GM19463 (cell line): ENCODE data around the gene FBXO46.

ENCODE experiments used
- ATAC-seq: cut with Tn5 transposase; IDR thresholded peaks from one replicate; pipeline ENCODE4 v1.9.1; 2021; ENCODE audit warnings: mild to moderate bottlenecking, moderate library complexity; ENCODE audit not compliant: unreplicated experiment

FBXO46 gene

DNA sequence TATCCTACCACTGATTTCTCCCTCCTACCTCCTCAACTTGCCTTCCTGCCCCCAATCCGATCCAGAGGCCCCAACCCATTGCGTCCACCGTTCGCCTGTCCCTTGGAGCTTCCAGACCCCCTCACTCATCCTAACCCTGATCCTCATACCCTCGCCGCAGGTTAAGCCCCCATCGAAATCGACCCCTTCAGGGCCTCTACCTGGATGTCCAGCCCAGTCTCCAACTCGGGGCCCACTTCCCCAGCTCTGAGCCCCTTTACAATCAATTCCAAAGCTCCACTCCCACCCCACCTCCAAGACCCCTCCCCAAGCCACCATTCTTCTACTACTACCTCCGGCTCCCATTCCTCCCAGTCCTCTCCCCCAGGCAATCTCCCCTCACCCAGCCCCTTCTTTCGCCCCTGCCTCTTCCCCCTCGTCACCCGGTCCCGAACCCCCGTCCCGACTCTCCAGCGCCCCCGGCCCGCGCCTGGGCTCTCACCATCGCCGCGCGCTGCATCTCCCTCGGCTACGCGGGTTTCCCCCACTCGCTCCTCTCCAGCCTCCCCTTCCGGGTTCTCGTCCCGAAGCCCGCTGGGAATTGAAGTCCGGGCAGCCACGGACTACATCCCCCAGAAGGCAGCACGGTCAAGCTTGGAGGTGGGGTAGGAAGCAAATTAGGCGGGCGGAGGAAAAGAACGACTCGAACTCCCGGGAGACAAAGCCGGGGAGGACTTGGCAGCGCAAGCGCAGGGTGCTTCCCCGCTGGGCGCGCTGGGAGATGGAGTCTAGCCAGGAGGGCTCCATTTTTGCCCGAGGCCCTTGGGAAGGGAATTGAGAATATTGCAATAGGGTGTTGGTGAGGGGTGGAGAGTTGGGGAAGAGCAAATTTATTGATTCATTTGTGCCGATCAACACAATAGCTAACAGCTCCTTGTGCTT is at the start of gene FBXO46:
Gene FBXO46 (minus strand): TSS at position 529 of the 921 bp plus-strand sequence. CDS start 17,401 bp downstream, outside the sequence.
- ATAC-seq, result peak; percentile 87

- ATAC-seq, result no peak
Observed at GRCh38 chr19:45780146-45780447, 49.4 kb upstream of the FBXO46 start.

DNA sequence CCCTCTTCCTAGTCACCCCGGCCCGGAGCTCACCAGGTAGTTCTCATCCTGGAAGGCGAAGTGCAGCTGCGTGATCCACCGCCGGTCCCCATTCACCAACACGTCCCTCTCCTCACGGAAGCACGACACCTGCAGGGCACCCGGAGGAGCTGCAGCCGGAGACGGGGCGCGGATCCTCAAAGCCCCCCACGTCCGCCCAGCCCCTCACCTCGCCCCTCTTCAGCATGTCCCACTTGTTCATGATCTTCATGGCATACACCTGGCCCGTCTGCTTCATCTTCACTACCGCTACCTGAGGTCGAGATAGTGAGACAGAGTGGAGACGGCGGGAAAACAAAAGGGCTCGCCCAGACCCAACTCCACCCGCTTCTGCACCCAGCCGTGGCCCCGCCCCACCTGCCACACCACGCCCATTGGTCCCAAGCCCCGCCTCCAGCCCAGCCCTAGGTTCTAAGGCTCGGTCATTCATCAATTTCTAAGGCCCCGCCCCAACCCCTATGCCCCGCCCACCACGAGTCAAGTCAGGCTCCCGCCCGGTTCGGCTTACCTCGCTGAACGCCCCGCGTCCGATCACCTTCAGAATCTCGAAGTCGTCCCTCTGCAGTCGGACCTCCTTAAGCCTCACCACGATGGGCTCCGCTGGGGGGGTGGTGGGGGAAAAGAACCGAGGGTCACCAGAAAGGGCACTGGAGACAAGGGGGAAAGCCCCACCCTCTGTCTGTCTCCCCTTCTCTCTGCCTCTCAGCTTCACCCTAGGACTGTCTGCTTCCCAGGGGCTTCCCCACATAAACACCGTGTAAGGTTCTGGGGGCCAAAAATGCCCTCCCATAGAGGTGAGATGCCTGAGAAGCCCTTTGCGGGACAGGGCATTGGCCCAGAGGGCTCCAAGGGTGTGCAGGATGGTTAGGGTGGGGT is 48.8 kb upstream of the FBXO46 start:
- peak; percentile 93 for ATAC-seq

- no peak for ATAC-seq
Observed at GRCh38 chr19:45778010-45778661, 47.4 kb upstream of the FBXO46 start.

GRCh38 chr19:45777395-45777961 is 46.8 kb upstream of the FBXO46 start:
- ATAC-seq, result no peak

DNA sequence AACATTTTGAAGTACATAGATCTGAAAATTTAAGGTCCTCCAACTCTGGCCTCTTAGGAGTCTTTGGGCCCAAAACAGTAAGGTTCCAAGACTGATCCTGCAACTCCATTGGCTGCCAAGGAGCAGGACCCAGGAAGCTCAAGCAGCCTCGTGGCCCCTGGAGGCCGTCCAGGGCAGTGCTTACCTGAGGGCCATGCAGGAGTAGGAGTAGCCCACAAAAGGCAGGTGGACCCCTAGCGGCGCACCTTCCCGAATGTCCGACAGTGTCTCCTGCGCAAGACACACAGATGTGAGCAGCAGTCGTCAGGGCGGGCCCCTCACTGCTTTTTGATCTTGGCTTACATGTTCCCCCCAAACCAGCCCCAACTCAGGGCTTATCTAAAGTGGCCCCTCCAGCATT is 44.1 kb upstream of the FBXO46 start:
- no peak for ATAC-seq

- ATAC-seq, result no peak
Observed at GRCh38 chr19:45773384-45773783, 42.7 kb upstream of the FBXO46 start.

GRCh38 chr19:45772912-45773311 is 42.2 kb upstream of the FBXO46 start:
- ATAC-seq, result no peak

DNA sequence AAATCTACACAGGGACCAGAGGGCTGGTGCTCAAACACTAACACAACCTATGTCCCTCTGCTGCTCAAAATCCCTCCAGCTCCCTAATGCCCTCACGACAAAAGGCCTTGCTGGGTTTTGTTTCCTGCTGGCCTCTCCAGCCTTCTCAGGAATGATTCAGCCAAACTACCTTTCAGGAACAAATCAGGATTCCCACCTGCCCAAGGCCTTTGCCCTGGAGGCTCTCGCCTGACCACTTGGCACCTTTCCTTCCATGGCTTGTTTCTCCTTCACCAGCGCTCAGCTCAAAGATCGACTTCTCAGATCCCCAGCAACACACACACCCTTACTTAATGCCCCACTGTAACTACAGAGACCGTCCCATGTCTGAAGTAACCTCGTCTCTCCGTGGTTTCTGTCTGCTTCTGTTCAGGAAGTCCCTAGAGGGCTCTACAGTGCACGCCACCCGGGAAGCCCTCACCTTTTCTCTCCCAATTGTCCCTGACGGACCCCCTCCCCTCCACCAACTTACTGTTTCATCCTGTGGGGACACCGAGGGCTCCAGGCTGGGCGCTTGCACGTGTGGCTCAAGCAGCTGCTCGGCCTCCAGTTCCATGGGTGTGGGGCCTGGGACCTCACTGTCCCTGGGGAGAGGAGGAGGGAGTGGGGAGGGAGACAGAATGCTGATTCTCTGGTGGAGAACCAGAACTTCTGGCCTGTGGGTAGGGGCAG is 41.6 kb upstream of the FBXO46 start:
- no peak for ATAC-seq

DNA sequence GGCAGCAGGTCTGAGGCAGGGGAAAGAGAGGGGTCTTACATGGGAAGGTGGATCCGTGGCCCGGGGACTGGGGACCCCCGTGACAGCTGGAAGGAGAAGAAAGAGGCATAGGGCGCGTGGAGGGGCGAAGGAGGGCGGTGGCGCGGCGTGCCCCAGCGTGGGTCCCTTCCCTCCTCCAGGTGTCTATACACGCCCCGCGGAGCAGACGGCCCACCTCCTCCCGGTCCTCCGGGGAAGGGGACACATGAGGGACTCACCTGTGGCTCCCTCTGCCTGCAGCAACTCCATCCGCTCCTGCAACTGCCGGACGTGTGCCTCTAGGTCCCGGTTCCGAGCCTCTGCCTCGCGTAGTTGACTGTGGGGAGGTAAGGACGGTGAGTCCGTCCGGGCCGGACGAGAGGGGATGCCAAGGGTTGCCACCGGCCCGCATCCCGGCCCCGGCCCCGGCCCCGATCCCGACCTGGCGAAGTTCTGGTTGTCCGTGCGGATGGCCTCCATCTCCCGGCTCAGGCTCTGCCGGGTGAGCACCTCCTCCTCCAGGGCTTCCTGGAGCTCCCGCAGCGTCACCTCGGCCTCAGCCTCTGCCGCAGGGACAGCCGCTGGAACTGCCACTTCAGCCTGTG is 40.7 kb upstream of the FBXO46 start:
- no peak for ATAC-seq

DNA sequence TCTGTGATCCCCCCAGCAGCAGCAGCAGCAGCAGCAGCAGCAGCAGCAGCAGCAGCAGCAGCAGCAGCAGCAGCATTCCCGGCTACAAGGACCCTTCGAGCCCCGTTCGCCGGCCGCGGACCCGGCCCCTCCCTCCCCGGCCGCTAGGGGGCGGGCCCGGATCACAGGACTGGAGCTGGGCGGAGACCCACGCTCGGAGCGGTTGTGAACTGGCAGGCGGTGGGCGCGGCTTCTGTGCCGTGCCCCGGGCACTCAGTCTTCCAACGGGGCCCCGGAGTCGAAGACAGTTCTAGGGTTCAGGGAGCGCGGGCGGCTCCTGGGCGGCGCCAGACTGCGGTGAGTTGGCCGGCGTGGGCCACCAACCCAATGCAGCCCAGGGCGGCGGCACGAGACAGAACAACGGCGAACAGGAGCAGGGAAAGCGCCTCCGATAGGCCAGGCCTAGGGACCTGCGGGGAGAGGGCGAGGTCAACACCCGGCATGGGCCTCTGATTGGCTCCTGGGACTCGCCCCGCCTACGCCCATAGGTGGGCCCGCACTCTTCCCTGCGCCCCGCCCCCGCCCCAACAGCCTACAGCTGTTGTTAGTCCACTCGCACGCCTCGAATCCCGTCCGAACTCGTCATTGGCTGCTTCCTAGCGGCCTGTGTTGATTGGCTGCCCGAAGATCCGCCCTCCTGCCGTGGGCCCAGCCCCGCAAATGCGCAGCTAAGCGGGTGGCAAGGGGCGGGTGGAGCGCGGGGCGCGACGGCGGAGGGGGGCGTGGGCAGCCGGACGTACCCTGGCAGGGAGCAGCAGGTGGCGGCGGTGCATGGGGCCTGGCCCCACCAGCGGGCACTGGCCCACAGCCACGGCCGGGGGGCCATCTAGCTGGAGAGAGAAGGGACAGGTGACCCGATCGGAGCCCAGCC is 39.8 kb upstream of the FBXO46 start:
- ATAC-seq, result peak; percentile 48

DNA sequence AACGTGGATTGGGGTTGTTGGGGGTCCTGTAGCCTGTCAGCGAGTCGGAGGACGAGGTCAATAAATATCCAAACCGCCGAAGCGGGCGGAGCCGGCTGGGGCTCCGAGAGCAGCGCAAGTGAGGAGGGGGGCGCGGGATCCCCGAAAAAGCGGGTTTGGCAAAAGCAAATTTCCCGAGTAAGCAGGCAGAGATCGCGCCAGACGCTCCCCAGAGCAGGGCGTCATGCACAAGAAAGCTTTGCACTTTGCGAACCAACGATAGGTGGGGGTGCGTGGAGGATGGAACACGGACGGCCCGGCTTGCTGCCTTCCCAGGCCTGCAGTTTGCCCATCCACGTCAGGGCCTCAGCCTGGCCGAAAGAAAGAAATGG is 39.1 kb upstream of the FBXO46 start:
- ATAC-seq, result no peak

DNA sequence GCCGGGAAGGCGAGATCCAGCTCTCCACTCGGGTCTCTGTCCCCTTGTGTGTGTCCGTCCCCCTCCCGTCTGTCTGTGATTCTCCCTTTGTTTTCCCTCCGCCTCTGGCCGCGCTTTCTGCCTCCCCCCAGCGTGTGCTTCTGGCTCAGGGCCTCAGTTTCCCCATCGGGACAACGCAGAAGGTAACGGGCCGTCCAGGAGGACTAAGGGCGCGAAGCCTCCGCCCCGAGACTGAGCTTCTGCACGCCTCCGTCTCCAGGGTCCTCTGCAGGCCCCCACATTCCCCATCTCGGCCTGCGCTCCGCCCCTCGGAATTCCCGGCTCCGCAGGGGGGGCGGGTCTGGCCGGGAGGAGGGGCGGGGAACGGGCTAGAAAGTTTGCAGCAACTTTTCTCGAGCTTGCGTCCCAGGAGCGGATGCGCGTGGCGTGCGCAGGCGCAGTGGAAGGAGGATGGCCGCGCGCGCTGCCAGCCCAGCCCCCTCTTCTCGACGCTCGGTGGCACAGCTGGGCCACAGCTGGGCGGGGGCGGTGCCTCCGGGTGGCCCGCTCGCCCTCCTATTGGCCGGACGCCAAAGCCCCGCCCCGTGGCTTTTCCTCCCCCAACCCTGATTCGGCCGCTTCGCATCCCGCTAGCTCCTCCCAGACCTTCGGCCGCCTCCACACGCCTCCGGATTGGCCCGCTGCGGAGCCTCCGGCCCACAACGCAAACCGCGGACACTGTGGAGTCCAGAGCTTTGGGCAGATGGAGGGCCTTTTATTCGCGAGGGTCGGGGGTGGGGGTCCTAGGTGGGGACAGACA is 38.5 kb upstream of the FBXO46 start, which contains the start of gene SIX5:
Gene SIX5 (minus strand): TSS at position 269 of the 799 bp plus-strand sequence. CDS start 408 bp downstream, outside the sequence.
- peak; percentile 59 for ATAC-seq

- no peak for ATAC-seq
Observed at GRCh38 chr19:45768655-45768983, 37.9 kb upstream of the FBXO46 start.

GRCh38 chr19:45767881-45768654 is 37.4 kb upstream of the FBXO46 start:
- ATAC-seq, result no peak

DNA sequence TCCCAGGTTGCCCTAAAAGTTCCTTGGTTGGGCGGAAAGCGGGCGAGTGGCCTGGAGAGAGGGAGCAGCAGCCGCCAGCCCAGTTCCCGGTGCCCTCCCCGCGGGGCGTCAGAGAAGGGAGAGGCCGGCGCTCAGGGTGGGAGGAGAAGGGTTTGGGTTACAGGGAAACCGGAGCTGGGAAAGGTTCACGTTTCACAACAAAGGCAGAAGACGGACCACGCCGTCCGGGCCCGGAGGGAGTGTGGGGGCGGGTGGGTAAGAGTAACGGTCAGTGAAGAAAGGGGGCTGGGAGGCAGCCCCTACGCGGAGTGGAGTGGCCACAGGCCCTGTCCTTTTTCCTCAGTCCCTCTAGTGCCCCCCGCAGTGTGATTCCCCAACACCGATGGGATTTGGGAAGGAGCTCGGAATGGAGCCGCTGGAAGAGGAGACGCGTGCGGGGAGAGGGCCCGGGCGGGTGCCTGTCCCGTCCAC is 36.7 kb upstream of the FBXO46 start:
- no peak for ATAC-seq

DNA sequence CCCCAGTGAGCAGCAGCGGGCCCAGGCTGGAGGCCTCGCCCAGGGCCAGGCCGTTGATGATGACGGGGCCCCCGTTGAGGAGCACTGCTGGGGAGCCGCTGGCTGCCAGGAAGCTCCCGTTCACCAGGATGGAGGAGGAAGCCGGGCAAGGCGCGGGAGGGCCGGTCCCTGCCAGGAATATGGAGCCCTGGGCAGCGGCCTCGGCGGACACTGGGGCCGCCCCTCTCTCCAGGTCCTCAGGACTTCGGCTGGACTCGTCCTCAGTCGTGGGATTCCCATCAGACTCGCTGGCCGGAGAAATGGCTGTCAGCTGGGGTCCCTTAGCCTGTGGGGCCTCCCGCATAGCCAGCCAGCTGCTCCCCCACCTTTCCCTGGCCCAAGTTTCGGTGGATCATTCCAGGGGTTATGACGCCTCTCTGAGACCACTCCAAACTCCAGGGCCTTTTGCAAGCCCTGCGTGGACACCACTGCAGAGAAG is 36.2 kb upstream of the FBXO46 start:
- ATAC-seq, result no peak
